GM21576 (cell line): Measurements from ENCODE around the gene PROSER2.

Source experiments
- ATAC-seq: cut with Tn5 transposase; IDR thresholded peaks from one replicate; pipeline ENCODE4 v1.9.1; 2021; ENCODE audit warnings: mild to moderate bottlenecking, moderate library complexity; ENCODE audit not compliant: unreplicated experiment

Gene PROSER2

GRCh38 chr10:11799736-11800080, 23.4 kb upstream of the PROSER2 start:
- ATAC-seq = no peak

- no peak for ATAC-seq
Measured at GRCh38 chr10:11804336-11804735, 18.8 kb upstream of the PROSER2 start.

GRCh38 chr10:11805792-11806191, 17.4 kb upstream of the PROSER2 start:
- no peak for ATAC-seq

GRCh38 chr10:11806706-11807105, 16.4 kb upstream of the PROSER2 start:
- no peak for ATAC-seq

- ATAC-seq = no peak
Measured at GRCh38 chr10:11808808-11809207, 14.3 kb upstream of the PROSER2 start.

- no peak for ATAC-seq
Measured at GRCh38 chr10:11810313-11810766, 12.8 kb upstream of the PROSER2 start.

- ATAC-seq = no peak
Measured at GRCh38 chr10:11810973-11811372, 12.2 kb upstream of the PROSER2 start.

GRCh38 chr10:11813177-11813576, 10.0 kb upstream of the PROSER2 start:
- ATAC-seq = no peak

- ATAC-seq = no peak
Measured at GRCh38 chr10:11813855-11814567, 9.1 kb upstream of the PROSER2 start.

- ATAC-seq = no peak
Measured at GRCh38 chr10:11819027-11819426, 4.1 kb upstream of the PROSER2 start.

GRCh38 chr10:11822026-11822756, 965 bp upstream of the PROSER2 start:
- ATAC-seq = no peak

GRCh38 chr10:11822809-11823121, 391 bp upstream of the PROSER2 start:
- no peak for ATAC-seq

- ATAC-seq = no peak
Measured at GRCh38 chr10:11823989-11824346, 812 bp downstream of the PROSER2 start.

- ATAC-seq = no peak
Measured at GRCh38 chr10:11824376-11824775, 1.2 kb downstream of the PROSER2 start.

GRCh38 chr10:11824825-11825224, 1.7 kb downstream of the PROSER2 start:
- ATAC-seq = no peak

GRCh38 chr10:11825796-11826414, 2.7 kb downstream of the PROSER2 start:
- no peak for ATAC-seq

GRCh38 chr10:11827006-11827405, 3.9 kb downstream of the PROSER2 start:
- no peak for ATAC-seq

GRCh38 chr10:11827414-11827813, 4.3 kb downstream of the PROSER2 start:
- ATAC-seq = no peak

GRCh38 chr10:11828682-11829284, 5.6 kb downstream of the PROSER2 start:
- ATAC-seq = no peak

GRCh38 chr10:11830836-11831519, 7.8 kb downstream of the PROSER2 start:
- ATAC-seq = no peak

GRCh38 chr10:11831520-11831951, 8.4 kb downstream of the PROSER2 start:
- ATAC-seq = no peak
